Large intestine (tissue), 3 donors: ENCODE measurements around the gene GNAQ. TPM values are rescaled to one million over a fixed set of nuclear protein-coding genes. Genes with fewer than 3 reads are reported as not detected.
"Not testable (repeated sequence)": the region's sequence is repeated elsewhere in the genome, so short reads cannot be mapped to it uniquely, and the experiment has no call there.

ENCODE experiments used
- DNase-seq, 2 donors: peaks; one replicate each; pipeline versions ENCODE4 v3.0.0 to v3.0.0-alpha.2; 2013
- H3K27ac ChIP-seq: one replicate; pipeline ENCODE4 v1.5.1; 2013; ENCODE audit warnings: low read length
- H3K27me3 ChIP-seq: 2 replicates; pipeline ENCODE4 v1.6.1; 2013; ENCODE audit warnings: low read length; ENCODE audit not compliant: control insufficient read depth, insufficient read depth
- H3K36me3 ChIP-seq: 2 replicates; pipeline ENCODE4 v1.6.1; 2013; ENCODE audit warnings: low read length; ENCODE audit not compliant: control insufficient read depth, insufficient read depth
- H3K4me1 ChIP-seq: one replicate; pipeline ENCODE4 v1.6.1; 2013; ENCODE audit warnings: low read length; ENCODE audit not compliant: control insufficient read depth, insufficient read depth
- H3K4me3 ChIP-seq: one replicate; pipeline ENCODE4 v1.5.1; 2013; ENCODE audit warnings: low read length
- H3K9me3 ChIP-seq: one replicate; pipeline ENCODE4 v1.6.1; 2013; ENCODE audit warnings: mild to moderate bottlenecking, low read depth, low read length, moderate library complexity; ENCODE audit not compliant: control insufficient read depth
- WGBS: methylation state at CpG from one replicate; pipeline ENCODE4 v1.1.5; 2013; ENCODE audit warnings: low lambda C conversion rate; ENCODE audit not compliant: insufficient coverage; 5-methylcytosine and 5-hydroxymethylcytosine counted together
- polyA plus RNA-seq: library from polyadenylated mRNA; unstranded; fragments of 120-200 nt; gene quantifications from one replicate; pipeline ENCODE4 v1.2.1, GENCODE V29; 2013

GNAQ gene
- polyA plus RNA-seq, 1 donor, result 34.0 TPM

GRCh38 chr9:77690723-77691122, 340.9 kb downstream of the GNAQ start:
- H3K9me3 ChIP-seq, DNase-seq, H3K36me3 ChIP-seq, H3K27me3 ChIP-seq, H3K4me1 ChIP-seq, H3K27ac ChIP-seq, H3K4me3 ChIP-seq: not testable (repeated sequence)
- whole genome bisulfite sequencing, result no CpG with 5 or more reads among the region's 3 CpGs

DNA sequence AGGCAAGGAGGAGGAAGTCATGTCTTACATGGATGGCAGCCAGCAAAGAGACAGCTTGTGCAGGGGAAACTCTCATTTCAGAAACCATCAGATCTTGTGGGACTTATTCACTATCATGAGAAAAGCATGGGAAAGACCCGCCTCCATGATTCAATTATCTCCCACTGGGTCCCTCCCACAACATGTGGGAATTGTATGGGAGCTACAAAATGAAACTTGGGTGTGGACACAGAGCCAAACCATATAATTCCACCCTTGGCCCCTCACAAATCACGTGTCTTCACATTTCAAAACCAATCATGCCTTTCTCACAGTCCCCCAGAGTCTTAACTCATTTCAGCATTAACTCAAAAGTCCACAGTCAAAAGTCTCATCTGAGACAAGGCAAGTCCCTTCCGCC, 341.5 kb downstream of the GNAQ start:
- peak in 1 of 2 donors; percentile 32 for DNase-seq
- H3K9me3 ChIP-seq, H3K4me3 ChIP-seq, H3K4me1 ChIP-seq, H3K27me3 ChIP-seq, H3K27ac ChIP-seq, H3K36me3 ChIP-seq: not testable (repeated sequence)
- no CpG with 5 or more reads among the region's 3 CpGs for WGBS

GRCh38 chr9:77687737-77688136, 343.9 kb downstream of the GNAQ start:
- not testable (repeated sequence) for H3K4me1 ChIP-seq, H3K9me3 ChIP-seq, H3K36me3 ChIP-seq, DNase-seq, H3K27ac ChIP-seq, H3K27me3 ChIP-seq, H3K4me3 ChIP-seq
- no CpG with 5 or more reads among the region's 11 CpGs for WGBS

GRCh38 chr9:77680581-77680980, 351.0 kb downstream of the GNAQ start:
- no peaks in the 10 kb centered on the region for H3K36me3 ChIP-seq
- H3K4me1 ChIP-seq, result no peaks in the 10 kb centered on the region
- no CpG with 5 or more reads among the region's 5 CpGs for WGBS
- H3K4me3 ChIP-seq, result no peak overlapping the region
- no peak for DNase-seq
- no peaks in the 10 kb centered on the region for H3K27me3 ChIP-seq
- no peaks in the 10 kb centered on the region for H3K9me3 ChIP-seq
- H3K27ac ChIP-seq, result no peak overlapping the region

- no peaks in the 10 kb centered on the region for H3K4me1 ChIP-seq
- no peak for DNase-seq
- no peaks in the 10 kb centered on the region for H3K27me3 ChIP-seq
- no peaks in the 10 kb centered on the region for H3K36me3 ChIP-seq
- no peak overlapping the region for H3K4me3 ChIP-seq
- 67% methylated on average over 1 of the region's 9 CpGs for WGBS
- no peak overlapping the region for H3K27ac ChIP-seq
- H3K9me3 ChIP-seq, result no peaks in the 10 kb centered on the region
Observed at GRCh38 chr9:77679661-77680368, 351.8 kb downstream of the GNAQ start.

- Histone ChIP-seq H3K27me3 (no peaks in the 10 kb centered on the region), H3K9me3 (no peaks in the 10 kb centered on the region), H3K36me3 (no peaks in the 10 kb centered on the region), H3K4me1 (no peaks in the 10 kb centered on the region), H3K27ac (no peak overlapping the region), H3K4me3 (no peak overlapping the region)
- WGBS, result 80% methylated on average over 1 of the region's 2 CpGs
- no peak for DNase-seq
Observed at GRCh38 chr9:77679088-77679487, 352.5 kb downstream of the GNAQ start.

GRCh38 chr9:77677957-77678535, 353.6 kb downstream of the GNAQ start:
- Histone ChIP-seq H3K36me3 (no peaks in the 10 kb centered on the region), H3K27me3 (no peaks in the 10 kb centered on the region), H3K4me1 (no peaks in the 10 kb centered on the region), H3K4me3 (no peak overlapping the region), H3K27ac (no peak overlapping the region), H3K9me3 (no peaks in the 10 kb centered on the region)
- no peak for DNase-seq
- WGBS, result no CpG with 5 or more reads among the region's 7 CpGs

DNA sequence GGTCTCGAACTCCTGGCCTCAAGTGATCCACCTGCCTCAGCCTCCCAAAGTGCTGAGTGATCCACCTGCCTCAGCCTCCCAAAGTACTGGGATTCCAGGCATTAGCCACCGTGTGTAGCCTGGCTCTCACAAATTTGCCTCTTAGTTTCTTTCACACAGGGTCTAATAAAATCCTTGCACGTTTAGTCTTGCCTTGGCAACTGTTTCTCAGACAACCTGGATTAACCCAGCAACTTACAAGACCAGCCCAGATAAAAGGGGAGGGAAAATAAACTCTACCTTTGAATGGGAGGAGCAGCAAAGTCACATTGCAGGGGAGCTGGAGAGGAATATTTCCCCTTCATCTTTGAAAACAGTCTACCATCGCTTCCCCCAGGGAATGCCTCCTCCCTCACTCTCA, 354.2 kb downstream of the GNAQ start:
- Histone ChIP-seq H3K27ac (no peak overlapping the region), H3K27me3 (no peaks in the 10 kb centered on the region), H3K9me3 (no peaks in the 10 kb centered on the region), H3K4me1 (no peaks in the 10 kb centered on the region), H3K4me3 (no peak overlapping the region), H3K36me3 (no peaks in the 10 kb centered on the region)
- WGBS, result no CpG with 5 or more reads among the region's 4 CpGs
- DNase-seq, result no peak

GRCh38 chr9:77673941-77674791, 357.4 kb downstream of the GNAQ start:
- Histone ChIP-seq H3K4me1 (no peaks in the 10 kb centered on the region), H3K27ac (no peak overlapping the region), H3K4me3 (no peak overlapping the region), H3K36me3 (no peaks in the 10 kb centered on the region), H3K27me3 (no peaks in the 10 kb centered on the region), H3K9me3 (no peaks in the 10 kb centered on the region)
- peak in 1 of 2 donors; percentile 20 for DNase-seq
- WGBS, result 100% methylated on average over 1 of the region's 10 CpGs

- Histone ChIP-seq H3K27me3 (no peaks in the 10 kb centered on the region), H3K36me3 (no peaks in the 10 kb centered on the region), H3K27ac (no peak overlapping the region), H3K4me1 (no peaks in the 10 kb centered on the region), H3K9me3 (no peaks in the 10 kb centered on the region), H3K4me3 (no peak overlapping the region)
- WGBS, result 83% methylated on average over 3 of the region's 4 CpGs
- DNase-seq, result no peak
Observed at GRCh38 chr9:77672183-77672582, 359.4 kb downstream of the GNAQ start.
